GM23248 (cell line): ENCODE measurements around the gene NAT8L. TPM values are rescaled to one million over a fixed set of nuclear protein-coding genes. Genes with fewer than 3 reads are reported as not detected.
"Not testable (repeated sequence)": the region's sequence is repeated elsewhere in the genome, so short reads cannot be mapped to it uniquely, and the experiment has no call there.

Experiments used
- DNase-seq: peaks from one replicate; pipeline ENCODE4 v3.0.0-alpha.2; 2015
- H2AFZ ChIP-seq: fragments of 200-600 bp; sonication (generic); 2 replicates; pipeline ENCODE4 v1.6.1; 2016; ENCODE audit warnings: antibody characterized with exemption
- H3F3A ChIP-seq: fragments of 200-600 bp; sonication (generic); 2 replicates; pipeline ENCODE4 v1.6.1; 2016; ENCODE audit warnings: mild to moderate bottlenecking, antibody characterized with exemption, mixed run types; ENCODE audit not compliant: insufficient read depth
- H3K27ac ChIP-seq: fragments of 200-600 bp; sonication (generic); 2 replicates; pipeline ENCODE4 v1.5.1; 2016; ENCODE audit warnings: mild to moderate bottlenecking
- H3K27me3 ChIP-seq: fragments of 200-600 bp; sonication (generic); replicated peaks from 2 replicates; pipeline ENCODE4 v1.6.1; 2016; ENCODE audit warnings: mild to moderate bottlenecking; ENCODE audit not compliant: insufficient read depth
- H3K36me3 ChIP-seq: fragments of 200-600 bp; sonication (generic); 2 replicates; pipeline ENCODE4 v1.6.1; 2016; ENCODE audit warnings: low read depth, mild to moderate bottlenecking
- H3K4me1 ChIP-seq: fragments of 200-600 bp; sonication (generic); 2 replicates; pipeline ENCODE4 v1.6.1; 2016; ENCODE audit warnings: mild to moderate bottlenecking; ENCODE audit not compliant: insufficient read depth
- H3K4me2 ChIP-seq: fragments of 200-600 bp; sonication (generic); one replicate; pipeline ENCODE4 v1.6.1; 2016; ENCODE audit warnings: mild to moderate bottlenecking; ENCODE audit not compliant: unreplicated experiment
- H3K4me3 ChIP-seq: fragments of 200-600 bp; sonication (generic); 2 replicates; pipeline ENCODE4 v1.5.1; 2016; ENCODE audit warnings: mild to moderate bottlenecking
- H3K79me2 ChIP-seq: fragments of 200-600 bp; sonication (generic); 2 replicates; pipeline ENCODE4 v1.6.1; 2016; ENCODE audit warnings: mild to moderate bottlenecking; ENCODE audit not compliant: insufficient read depth
- H3K9ac ChIP-seq: fragments of 200-600 bp; sonication (generic); 2 replicates; pipeline ENCODE4 v1.6.1; 2016; ENCODE audit warnings: mild to moderate bottlenecking
- H3K9me2 ChIP-seq: fragments of 200-600 bp; sonication (generic); 2 replicates; pipeline ENCODE4 v1.6.1; 2016; ENCODE audit warnings: mixed run types, mild to moderate bottlenecking, moderate library complexity; ENCODE audit not compliant: insufficient read depth
- H3K9me3 ChIP-seq: fragments of 200-600 bp; sonication (generic); one replicate; pipeline ENCODE4 v1.6.1; 2017; ENCODE audit warnings: low read depth
- H4K20me1 ChIP-seq: fragments of 200-600 bp; sonication (generic); 2 replicates; pipeline ENCODE4 v1.6.0; 2016; ENCODE audit not compliant: insufficient read depth
- EZH2 ChIP-seq: fragments of 200-600 bp; sonication (generic); IDR thresholded peaks from 2 replicates; pipeline ENCODE4 v1.6.1; 2018; ENCODE audit warnings: antibody characterized with exemption, mild to moderate bottlenecking; ENCODE audit not compliant: insufficient read depth, poor library complexity, severe bottlenecking
- EZH2phosphoT487 ChIP-seq: fragments of 200-600 bp; sonication (generic); IDR thresholded peaks from 2 replicates; pipeline ENCODE4 v1.6.1; 2018; ENCODE audit warnings: antibody characterized with exemption, moderate library complexity, mild to moderate bottlenecking, low read depth; ENCODE audit not compliant: insufficient read depth
- WGBS, 2 experiments: methylation state at CpG; one replicate each; pipeline ENCODE4 v1.1.6; 2015 to 2017; ENCODE audit warnings: low lambda C conversion rate in 2 of 2, low coverage in 1 of 2; ENCODE audit errors: missing lambda C conversion rate in 2 of 2; 5-methylcytosine and 5-hydroxymethylcytosine counted together
- in situ Hi-C: fragments of 300-500 bp; cut with MboI; formaldehyde crosslinking; loops from 2 replicates; pipeline ENCODE4 v1.15.0; 2020
- polyA plus RNA-seq: library from polyadenylated mRNA; unstranded; fragments of >200 nt; fragmentation: Nextera tagmentation; extraction: Ambion mirVana; gene quantifications from 2 replicates; pipeline ENCODE4 v1.2.1, GENCODE V29; 2016
- total RNA-seq: library from RNA; depleted of rRNA; stranded (reverse); fragments of >200 nt; shearing (Covaris generic); gene quantifications from 2 replicates; pipeline ENCODE4 v1.2.3, GENCODE V29; 2014; rRNA removed

Gene NAT8L
- 0.38 TPM in 1 of 2 replicates, not detected in the other for total RNA-seq
- polyA plus RNA-seq: 0.03 TPM in 1 of 2 replicates, not detected in the other

GRCh38 chr4:2059046-2059725 lies at the start of gene NAT8L:
TSS of gene NAT8L (plus strand) at chr4:2059327. CDS start at chr4:2059512, 185 bp downstream.
- H3K9ac ChIP-seq: no peak within 1 kb of the TSS
- 0 out of 2 replicates have a peak within 1 kb of the TSS, but pooled peaks have one; percentile 22 for H3K4me3 ChIP-seq
- H4K20me1 ChIP-seq: no peaks in the 10 kb centered on the region
- no peaks in the 10 kb centered on the region for H3K9me2 ChIP-seq
- H2AFZ ChIP-seq: no peak within 1 kb of the TSS
- no peaks in the 10 kb centered on the region for H3K9me3 ChIP-seq
- TF ChIP-seq EZH2phosphoT487: no peak
- TF ChIP-seq EZH2: no peak
- H3K36me3 ChIP-seq: no peaks in the 10 kb centered on the region
- no peaks in the 10 kb centered on the region for H3K79me2 ChIP-seq
- in situ Hi-C loops: no loop called here
- 1% methylated on average over 47 to 64 of the region's 119 CpGs for WGBS, 2 experiments
- H3K27me3 ChIP-seq: peaks cover 32% of the 10 kb centered on the region
- H3F3A ChIP-seq: no peaks in the 10 kb centered on the region
- H3K4me1 ChIP-seq: no peaks in the 10 kb centered on the region
- no peak within 1 kb of the TSS for H3K27ac ChIP-seq
- H3K4me2 ChIP-seq: no peak within 1 kb of the TSS
- DNase-seq: peak; percentile 47

GRCh38 chr4:2009651-2010233 lies 49.4 kb upstream of the NAT8L start:
- TF ChIP-seq EZH2phosphoT487: no peak
- no peak for TF ChIP-seq EZH2
- Histone ChIP-seq H3K36me3 (no peaks in the 10 kb centered on the region), H3K27me3 (no peaks in the 10 kb centered on the region), H3K4me1 (peaks cover 11% of the 10 kb centered on the region; the same call in 1 of the 2 replicates), H3K27ac (peak overlapping the region; percentile 81), H4K20me1 (no peaks in the 10 kb centered on the region), H3K9ac (peak overlapping the region; percentile 89), H3K79me2 (peaks cover 39% of the 10 kb centered on the region), H2AFZ (peak overlapping the region; percentile 89), H3K4me3 (peak overlapping the region; percentile 93), H3K9me3 (no peaks in the 10 kb centered on the region), H3K4me2 (peak overlapping the region; percentile 84), H3F3A (no peaks in the 10 kb centered on the region), H3K9me2 (no peaks in the 10 kb centered on the region)
- in situ Hi-C loops: no loop called here
- WGBS, 2 experiments: 9 to 10% methylated on average over 23 of the region's 23 CpGs
- DNase-seq: peak; percentile 86

- no peaks in the 10 kb centered on the region for H4K20me1 ChIP-seq
- in situ Hi-C loops: no loop called here
- H3K79me2 ChIP-seq: peaks cover 21% of the 10 kb centered on the region
- H3K4me1 ChIP-seq: peaks cover 11% of the 10 kb centered on the region; the same call in 1 of the 2 replicates
- no peak overlapping the region for H2AFZ ChIP-seq
- no peaks in the 10 kb centered on the region for H3K9me3 ChIP-seq
- TF ChIP-seq EZH2phosphoT487: no peak
- TF ChIP-seq EZH2: no peak
- no peak for DNase-seq
- H3K27me3 ChIP-seq: no peaks in the 10 kb centered on the region
- no peak overlapping the region for H3K4me3 ChIP-seq
- H3K27ac ChIP-seq: no peak overlapping the region
- H3K4me2 ChIP-seq: no peak overlapping the region
- H3K9ac ChIP-seq: no peak overlapping the region
- H3K36me3 ChIP-seq: no peaks in the 10 kb centered on the region
- H3F3A ChIP-seq: no peaks in the 10 kb centered on the region
- WGBS, 2 experiments: 95 to 100% methylated on average over 3 of the region's 3 CpGs
- no peaks in the 10 kb centered on the region for H3K9me2 ChIP-seq
Measured at GRCh38 chr4:2011583-2011982, 47.5 kb upstream of the NAT8L start.

- WGBS, 2 experiments: 51 to 58% methylated on average over 4 of the region's 4 CpGs
- no peak for DNase-seq
- no peak overlapping the region for H3K9ac ChIP-seq
- in situ Hi-C loops: no loop called here
- H3K36me3 ChIP-seq: no peaks in the 10 kb centered on the region
- H3K9me3 ChIP-seq: no peaks in the 10 kb centered on the region
- no peak overlapping the region for H3K4me2 ChIP-seq
- H3K9me2 ChIP-seq: no peaks in the 10 kb centered on the region
- no peak overlapping the region for H3K4me3 ChIP-seq
- no peaks in the 10 kb centered on the region for H3K79me2 ChIP-seq
- H3K4me1 ChIP-seq: 0 out of 2 replicates have a peak, but pooled peaks cover 1% of the 10 kb centered on the region
- no peak overlapping the region for H3K27ac ChIP-seq
- H4K20me1 ChIP-seq: no peaks in the 10 kb centered on the region
- H3F3A ChIP-seq: no peaks in the 10 kb centered on the region
- no peak for TF ChIP-seq EZH2
- TF ChIP-seq EZH2phosphoT487: no peak
- no peak overlapping the region for H2AFZ ChIP-seq
- H3K27me3 ChIP-seq: peaks cover 4% of the 10 kb centered on the region; the same call in 1 of the 2 replicates
Measured at GRCh38 chr4:2015008-2015407, 44.1 kb upstream of the NAT8L start.

GRCh38 chr4:2021358-2022018 lies 37.6 kb upstream of the NAT8L start:
- H3F3A ChIP-seq, H3K9ac ChIP-seq, H3K4me3 ChIP-seq, H3K4me1 ChIP-seq, H3K36me3 ChIP-seq, H3K9me3 ChIP-seq, H3K9me2 ChIP-seq, H3K79me2 ChIP-seq, H3K27ac ChIP-seq, in situ Hi-C loops, H4K20me1 ChIP-seq, H3K4me2 ChIP-seq, H2AFZ ChIP-seq, DNase-seq: not testable (repeated sequence)
- 38 to 42% methylated on average over 15 of the region's 15 CpGs for WGBS, 2 experiments
- peaks cover 12% of the 10 kb centered on the region for H3K27me3 ChIP-seq
